NCI-H510A (cell line): ENCODE results near the gene RIMS1.

Experiments used
- DNase-seq: peaks from one replicate; lab custom pipeline; 2025; lab: John Stamatoyannopoulos, UW

Gene RIMS1

GRCh38 chr6:72416744-72417465 is 530.6 kb downstream of the RIMS1 start:
- no peak for DNase-seq

DNA sequence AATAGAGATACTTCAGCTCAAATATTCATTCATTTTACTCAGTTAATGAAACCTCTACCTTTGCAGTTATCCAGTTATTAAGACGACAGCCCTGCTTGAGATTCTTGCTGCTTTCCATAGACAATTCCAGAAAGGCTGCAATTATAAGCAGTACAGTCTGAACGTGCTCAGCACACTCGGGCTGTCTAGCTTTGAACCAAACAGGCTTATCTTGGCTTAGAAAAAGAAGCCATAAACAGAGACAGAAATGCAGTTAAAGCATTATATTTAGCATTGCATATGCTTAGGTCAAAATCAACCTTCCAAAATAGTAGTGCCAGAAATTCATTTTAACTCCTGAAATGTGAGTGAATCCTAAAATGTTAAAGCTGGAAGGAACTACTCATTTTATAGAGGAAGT is 531.4 kb downstream of the RIMS1 start:
- DNase-seq, result no peak

GRCh38 chr6:72418495-72418894 is 532.1 kb downstream of the RIMS1 start:
- no peak for DNase-seq

DNA sequence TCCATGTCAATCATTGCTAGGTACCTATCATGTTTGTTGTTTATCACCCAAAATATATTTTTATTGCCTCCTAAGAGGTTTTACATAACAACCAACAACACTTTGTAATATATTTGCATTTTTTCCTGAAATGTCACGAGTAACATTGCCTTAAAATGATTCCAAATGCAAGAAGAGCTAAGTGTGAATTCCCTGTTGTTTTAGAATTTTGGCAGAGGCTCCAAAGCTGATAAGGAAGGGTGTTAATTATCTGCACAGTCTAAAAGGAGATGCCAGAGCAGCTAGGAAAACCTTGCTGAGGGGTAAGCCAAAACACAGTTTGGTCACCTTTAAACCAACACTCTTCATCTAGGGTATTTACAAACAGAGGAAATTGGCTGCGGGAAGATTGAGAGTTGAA is 533.6 kb downstream of the RIMS1 start:
- DNase-seq, result no peak

DNA sequence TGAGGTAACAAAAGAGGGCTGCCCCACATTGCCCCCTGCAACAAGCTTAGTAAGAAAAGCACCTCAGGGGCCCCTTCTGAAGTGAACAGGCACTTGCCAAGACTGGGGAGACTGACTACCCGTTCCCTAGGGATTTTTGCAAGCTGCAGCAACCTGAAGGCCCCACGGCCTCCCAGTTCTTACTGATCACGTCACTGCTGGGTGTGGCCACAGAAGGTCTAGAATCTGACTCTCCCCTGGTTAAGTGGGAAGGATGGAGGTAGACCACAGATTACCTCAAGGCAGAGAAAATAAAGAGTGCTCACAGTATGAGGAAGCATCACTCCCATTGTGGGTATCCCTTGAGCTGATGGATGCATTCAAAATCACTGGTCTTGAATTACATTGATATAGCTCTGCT is 534.1 kb downstream of the RIMS1 start:
- no peak for DNase-seq

GRCh38 chr6:72421387-72421786 is 535.0 kb downstream of the RIMS1 start:
- no peak for DNase-seq

GRCh38 chr6:72422171-72422570 is 535.8 kb downstream of the RIMS1 start:
- DNase-seq, result no peak

DNA sequence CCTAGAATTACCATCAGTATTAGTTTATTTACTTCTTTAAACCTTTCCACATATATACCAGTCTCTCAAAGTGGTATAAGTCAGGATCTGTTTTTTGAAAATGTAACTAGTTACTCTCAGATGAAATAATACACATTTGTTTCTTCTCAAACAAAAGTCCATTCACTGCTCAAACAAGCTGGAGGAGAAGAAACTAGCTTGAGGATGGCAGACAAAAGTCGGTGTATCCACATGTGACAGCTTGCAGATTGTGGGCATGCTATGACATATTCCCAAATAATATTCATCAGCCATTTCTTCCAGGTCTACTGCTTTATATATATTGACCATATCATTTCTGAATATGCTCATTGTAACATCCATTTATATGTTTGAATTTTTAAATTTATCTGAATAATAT is 538.1 kb downstream of the RIMS1 start:
- DNase-seq, result no peak

DNA sequence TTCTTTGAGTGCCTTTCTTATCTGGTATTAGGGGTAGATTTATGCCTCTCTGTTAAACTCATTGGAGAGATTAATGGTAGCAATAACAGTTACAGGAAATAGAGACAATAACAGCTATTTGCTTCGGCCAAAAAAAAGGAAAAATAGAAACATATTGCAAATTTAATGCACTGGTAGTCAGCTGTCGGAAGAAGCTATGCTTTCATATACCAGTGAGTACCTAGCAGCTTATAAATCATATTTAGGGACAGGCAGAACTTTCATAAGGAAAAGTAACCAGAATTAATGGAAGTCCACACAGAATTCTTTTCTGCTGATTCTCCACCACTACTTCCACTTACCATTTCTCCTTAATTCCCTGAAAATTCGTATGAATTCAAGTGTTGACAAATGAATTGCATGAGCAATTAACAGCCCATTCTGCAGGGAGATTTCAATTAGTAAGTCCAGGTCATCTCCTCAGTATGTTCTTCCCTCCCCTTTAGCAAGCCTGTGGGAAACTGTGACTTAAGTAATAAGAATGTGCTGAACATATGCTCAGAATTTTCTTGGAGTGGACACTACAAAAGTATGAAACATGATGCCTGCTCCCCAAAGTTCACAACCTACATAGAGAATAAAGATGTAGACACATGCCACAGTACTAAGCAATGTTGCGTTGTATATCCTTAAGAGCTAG is 538.8 kb downstream of the RIMS1 start:
- DNase-seq, result no peak

DNA sequence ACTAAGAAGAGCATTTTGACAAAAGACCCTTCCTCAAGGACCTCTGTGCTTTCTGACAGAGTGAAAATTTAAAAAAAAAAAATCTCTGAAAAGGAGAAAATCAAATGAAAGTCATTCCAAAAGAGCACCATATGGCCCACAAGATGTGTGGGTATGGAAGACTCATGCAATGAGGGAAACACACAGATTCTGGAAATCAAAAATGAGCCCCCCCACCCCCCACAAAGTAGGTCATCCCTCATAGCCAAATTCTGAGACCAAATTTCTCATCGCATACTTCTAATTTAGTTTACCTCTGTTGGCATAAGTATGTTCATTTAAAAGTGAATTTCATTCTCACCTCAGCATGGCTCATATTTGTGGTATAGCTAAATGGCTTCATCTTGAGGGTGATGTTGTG is 554.3 kb downstream of the RIMS1 start:
- no peak for DNase-seq

DNA sequence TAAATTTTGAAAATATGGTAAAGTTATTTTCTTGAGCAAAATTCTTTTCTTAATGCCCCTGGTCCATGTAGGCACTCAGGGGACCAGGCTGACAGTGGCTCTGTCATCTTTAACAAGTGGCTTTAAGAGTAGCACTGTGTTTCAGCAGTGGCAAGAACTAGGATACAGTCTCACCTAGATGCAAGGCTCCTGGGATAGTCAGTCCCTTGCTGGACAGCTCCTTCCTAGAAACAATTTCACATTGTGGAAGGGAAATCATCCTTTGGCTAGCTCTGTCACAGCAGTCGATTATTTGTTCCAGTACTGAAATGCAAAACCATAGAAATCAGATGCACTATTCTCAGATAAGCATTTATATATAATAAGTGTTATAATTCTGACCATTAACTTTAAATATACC is 560.1 kb downstream of the RIMS1 start:
- no peak for DNase-seq
